HL-60 (cell line): Measurements from ENCODE around the gene KMT2C.
"Not testable (repeated sequence)": the region's sequence is repeated elsewhere in the genome, so short reads cannot be mapped to it uniquely, and the experiment has no call there.

Source experiments
- POLR2AphosphoS5 ChIP-seq: IDR thresholded peaks from 2 replicates; pipeline ENCODE4 v1.6.1; 2012; ENCODE audit warnings: low read depth
- SPI1 ChIP-seq: IDR thresholded peaks from 2 replicates; pipeline ENCODE4 v1.6.1; 2012; ENCODE audit warnings: low read depth, mild to moderate bottlenecking, borderline replicate concordance
- TF ChIP-seq, protein P1 (sequence below): IDR thresholded peaks from one replicate; pipeline ENCODE4 v1.5.1; 2011; ENCODE audit warnings: low read length, control low read depth, inconsistent platforms; ENCODE audit not compliant: insufficient read depth
- TF ChIP-seq, protein P2 (sequence below): IDR thresholded peaks from 2 replicates; pipeline ENCODE4 v1.6.1; 2012; ENCODE audit warnings: low read depth; ENCODE audit not compliant: insufficient replicate concordance

DNA sequence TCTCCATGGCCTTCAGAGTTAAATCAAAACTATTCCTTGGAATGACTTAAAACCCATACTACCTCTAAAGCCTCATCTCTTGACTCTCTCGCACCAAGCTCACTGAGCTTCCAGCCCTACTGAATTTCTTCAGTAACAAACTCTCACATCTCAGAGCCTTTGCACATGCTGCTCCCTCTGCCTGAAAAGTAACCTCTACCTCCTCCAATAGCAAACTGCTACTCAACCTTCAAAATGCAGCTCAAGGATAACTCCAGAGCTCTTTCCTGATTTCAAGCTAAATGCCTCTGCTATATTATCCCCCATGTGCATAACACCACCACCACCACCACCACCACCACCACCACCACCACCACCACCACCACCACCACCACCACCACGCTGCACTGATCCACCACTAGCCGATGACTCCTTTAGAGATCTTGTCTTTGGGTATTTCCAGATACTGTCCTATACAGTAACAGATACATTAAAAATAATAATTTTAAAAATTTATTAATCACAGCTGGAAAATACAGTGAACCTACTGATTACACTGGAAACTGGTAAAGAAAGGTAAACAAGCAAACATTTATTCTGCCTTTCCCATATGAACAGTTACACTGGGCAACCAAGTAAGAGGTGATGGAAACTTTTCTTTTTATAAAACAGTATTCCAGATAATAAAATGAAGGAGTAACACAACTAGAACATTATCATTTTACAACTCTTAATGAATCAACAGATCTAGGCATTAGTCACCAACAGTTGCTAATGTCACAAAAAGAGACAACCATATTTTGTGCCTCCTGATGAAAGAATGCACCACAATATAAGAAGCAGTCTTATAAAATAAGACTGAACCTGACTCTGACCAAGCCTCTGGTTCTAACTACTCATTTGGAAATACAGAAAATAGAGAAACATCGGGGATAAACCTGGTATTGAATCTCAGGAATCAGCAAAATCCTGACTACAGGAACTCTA, 51.3 kb downstream of the KMT2C start:
- not testable (repeated sequence) for TF ChIP-seq POLR2AphosphoS5, SPI1
- TF ChIP-seq, protein P1, sequence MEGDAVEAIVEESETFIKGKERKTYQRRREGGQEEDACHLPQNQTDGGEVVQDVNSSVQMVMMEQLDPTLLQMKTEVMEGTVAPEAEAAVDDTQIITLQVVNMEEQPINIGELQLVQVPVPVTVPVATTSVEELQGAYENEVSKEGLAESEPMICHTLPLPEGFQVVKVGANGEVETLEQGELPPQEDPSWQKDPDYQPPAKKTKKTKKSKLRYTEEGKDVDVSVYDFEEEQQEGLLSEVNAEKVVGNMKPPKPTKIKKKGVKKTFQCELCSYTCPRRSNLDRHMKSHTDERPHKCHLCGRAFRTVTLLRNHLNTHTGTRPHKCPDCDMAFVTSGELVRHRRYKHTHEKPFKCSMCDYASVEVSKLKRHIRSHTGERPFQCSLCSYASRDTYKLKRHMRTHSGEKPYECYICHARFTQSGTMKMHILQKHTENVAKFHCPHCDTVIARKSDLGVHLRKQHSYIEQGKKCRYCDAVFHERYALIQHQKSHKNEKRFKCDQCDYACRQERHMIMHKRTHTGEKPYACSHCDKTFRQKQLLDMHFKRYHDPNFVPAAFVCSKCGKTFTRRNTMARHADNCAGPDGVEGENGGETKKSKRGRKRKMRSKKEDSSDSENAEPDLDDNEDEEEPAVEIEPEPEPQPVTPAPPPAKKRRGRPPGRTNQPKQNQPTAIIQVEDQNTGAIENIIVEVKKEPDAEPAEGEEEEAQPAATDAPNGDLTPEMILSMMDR: not testable (repeated sequence)
- TF ChIP-seq, protein P2, sequence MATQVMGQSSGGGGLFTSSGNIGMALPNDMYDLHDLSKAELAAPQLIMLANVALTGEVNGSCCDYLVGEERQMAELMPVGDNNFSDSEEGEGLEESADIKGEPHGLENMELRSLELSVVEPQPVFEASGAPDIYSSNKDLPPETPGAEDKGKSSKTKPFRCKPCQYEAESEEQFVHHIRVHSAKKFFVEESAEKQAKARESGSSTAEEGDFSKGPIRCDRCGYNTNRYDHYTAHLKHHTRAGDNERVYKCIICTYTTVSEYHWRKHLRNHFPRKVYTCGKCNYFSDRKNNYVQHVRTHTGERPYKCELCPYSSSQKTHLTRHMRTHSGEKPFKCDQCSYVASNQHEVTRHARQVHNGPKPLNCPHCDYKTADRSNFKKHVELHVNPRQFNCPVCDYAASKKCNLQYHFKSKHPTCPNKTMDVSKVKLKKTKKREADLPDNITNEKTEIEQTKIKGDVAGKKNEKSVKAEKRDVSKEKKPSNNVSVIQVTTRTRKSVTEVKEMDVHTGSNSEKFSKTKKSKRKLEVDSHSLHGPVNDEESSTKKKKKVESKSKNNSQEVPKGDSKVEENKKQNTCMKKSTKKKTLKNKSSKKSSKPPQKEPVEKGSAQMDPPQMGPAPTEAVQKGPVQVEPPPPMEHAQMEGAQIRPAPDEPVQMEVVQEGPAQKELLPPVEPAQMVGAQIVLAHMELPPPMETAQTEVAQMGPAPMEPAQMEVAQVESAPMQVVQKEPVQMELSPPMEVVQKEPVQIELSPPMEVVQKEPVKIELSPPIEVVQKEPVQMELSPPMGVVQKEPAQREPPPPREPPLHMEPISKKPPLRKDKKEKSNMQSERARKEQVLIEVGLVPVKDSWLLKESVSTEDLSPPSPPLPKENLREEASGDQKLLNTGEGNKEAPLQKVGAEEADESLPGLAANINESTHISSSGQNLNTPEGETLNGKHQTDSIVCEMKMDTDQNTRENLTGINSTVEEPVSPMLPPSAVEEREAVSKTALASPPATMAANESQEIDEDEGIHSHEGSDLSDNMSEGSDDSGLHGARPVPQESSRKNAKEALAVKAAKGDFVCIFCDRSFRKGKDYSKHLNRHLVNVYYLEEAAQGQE: not testable (repeated sequence)
